PC-3 (cell line): ENCODE measurements around the gene ATG2A. TPM values are rescaled to one million over a fixed set of nuclear protein-coding genes. Genes with fewer than 3 reads are reported as not detected.

Experiments
- ATAC-seq: fragments of 200-7000 bp; cut with Tn5 transposase; 2 replicates; pipeline ENCODE4 v1.9.1; 2020; ENCODE audit warnings: mild to moderate bottlenecking, moderate library complexity
- BruUV-seq: library from RNA; stranded (reverse); fragments of 400-500 nt; replicated peaks from 2 replicates; lab custom pipeline; 2021; lab: Mats Ljungman, UMichigan
- CTCF ChIA-PET: fragments of 300-600 bp; sonication (Branson Sonifier 250); formaldehyde crosslinking; loops from one replicate; lab custom pipeline; 2022; ENCODE audit warnings: antibody characterized with exemption; lab: Charles Lee
- POLR2A ChIA-PET: fragments of 300-600 bp; sonication (Branson Sonifier 250); formaldehyde crosslinking; loops from one replicate; lab custom pipeline; 2022; ENCODE audit warnings: antibody characterized with exemption; ENCODE audit not compliant: unreplicated experiment; lab: Charles Lee
- DNase-seq: peaks from one replicate; pipeline ENCODE4 v3.0.0-alpha.2; 2015
- H2AFZ ChIP-seq: fragments of 300-600 bp; sonication (generic); 2 replicates; pipeline ENCODE4 v1.6.0; 2016; ENCODE audit warnings: antibody characterized with exemption, low read length
- H3F3A ChIP-seq: fragments of 300-600 bp; sonication (generic); one replicate; pipeline ENCODE4 v1.6.0; 2017; ENCODE audit warnings: antibody characterized with exemption, low read length, control low read depth, mild to moderate bottlenecking; ENCODE audit not compliant: unreplicated experiment
- H3K27ac ChIP-seq: fragments of 300-600 bp; sonication (generic); 2 replicates; pipeline ENCODE4 v1.5.1; 2016; ENCODE audit warnings: mild to moderate bottlenecking, low read length
- H3K27me3 ChIP-seq: fragments of 300-600 bp; sonication (generic); 2 replicates; pipeline ENCODE4 v1.6.1; 2016; ENCODE audit warnings: low read length, mixed read lengths
- H3K36me3 ChIP-seq: fragments of 300-600 bp; sonication (generic); 2 replicates; pipeline ENCODE4 v1.6.1; 2016; ENCODE audit warnings: low read depth, mixed run types, low read length, mixed read lengths
- H3K4me1 ChIP-seq: fragments of 300-600 bp; sonication (generic); 2 replicates; pipeline ENCODE4 v1.5.1; 2016; ENCODE audit warnings: low read length; ENCODE audit not compliant: insufficient read depth
- H3K4me2 ChIP-seq: fragments of 300-600 bp; sonication (generic); 2 replicates; pipeline ENCODE4 v1.6.0; 2016; ENCODE audit warnings: low read length
- H3K4me3 ChIP-seq: fragments of 300-600 bp; sonication (generic); 2 replicates; pipeline ENCODE4 v1.5.1; 2016; ENCODE audit warnings: mild to moderate bottlenecking, low read length, mixed read lengths
- H3K79me2 ChIP-seq: fragments of 300-600 bp; sonication (generic); 2 replicates; pipeline ENCODE4 v1.6.1; 2017; ENCODE audit warnings: low read length, mixed read lengths
- H3K9ac ChIP-seq: fragments of 300-600 bp; sonication (generic); 2 replicates; pipeline ENCODE4 v1.6.0; 2016; ENCODE audit warnings: mild to moderate bottlenecking, low read length
- H3K9me2 ChIP-seq: fragments of 300-600 bp; sonication (generic); replicated peaks from 2 replicates; pipeline ENCODE4 v1.6.1; 2016; ENCODE audit warnings: mixed run types, low read length, mixed read lengths
- H3K9me3 ChIP-seq: fragments of 300-600 bp; sonication (generic); 2 replicates; pipeline ENCODE4 v1.6.1; 2016; ENCODE audit warnings: low read length, mixed read lengths
- H4K20me1 ChIP-seq: fragments of 300-600 bp; sonication (generic); 2 replicates; pipeline ENCODE4 v1.6.1; 2016; ENCODE audit warnings: low read length, mixed read lengths
- CTCF ChIP-seq: fragments of 300-600 bp; sonication (generic); conservative IDR thresholded peaks from 2 replicates; pipeline ENCODE4 v1.5.1; 2017; ENCODE audit warnings: antibody characterized with exemption, low read depth, mild to moderate bottlenecking, low read length
- EZH2 ChIP-seq: fragments of 300-600 bp; sonication (generic); IDR thresholded peaks from one replicate; pipeline ENCODE4 v1.6.1; 2017; ENCODE audit warnings: antibody characterized with exemption, mild to moderate bottlenecking, low read length; ENCODE audit not compliant: unreplicated experiment
- EZH2phosphoT487 ChIP-seq: fragments of 300-600 bp; sonication (generic); IDR thresholded peaks from 2 replicates; pipeline ENCODE4 v1.6.1; 2018; ENCODE audit warnings: mild to moderate bottlenecking, antibody characterized with exemption, low read length, borderline replicate concordance
- intact Hi-C: fragments of 100-400 bp; cut with micrococcal nuclease; formaldehyde crosslinking; loops from 2 replicates; pipeline ENCODE4 v1.9.0; 2023
- total RNA-seq: library from RNA; depleted of rRNA; stranded (reverse); fragments of >200 nt; gene quantifications from 2 replicates; pipeline ENCODE4 v1.2.3, GENCODE V29; 2014

Gene ATG2A
- total RNA-seq, 1 experiment from 2014 or later = 45.6 TPM

GRCh38 chr11:64960719-64961118 is 43.7 kb upstream of the ATG2A start:
- no peak for TF ChIP-seq EZH2
- TF ChIP-seq CTCF = no peak
- TF ChIP-seq EZH2phosphoT487 = no peak
- no peak for ATAC-seq

GRCh38 chr11:64959498-64959897 is 42.5 kb upstream of the ATG2A start:
- H3K36me3 ChIP-seq = no peaks in the 10 kb centered on the region
- TF ChIP-seq EZH2phosphoT487 (no peak), CTCF (no peak), EZH2 (no peak)
- BruUV-seq = no TSS peak
- H4K20me1 ChIP-seq = no peaks in the 10 kb centered on the region
- H3K9ac ChIP-seq = no peak overlapping the region
- H3K4me2 ChIP-seq = no peak overlapping the region
- no peaks in the 10 kb centered on the region for H3K79me2 ChIP-seq
- H3K27me3 ChIP-seq = peaks cover 5% of the 10 kb centered on the region
- DNase-seq = peak; percentile 34
- peak; percentile 40 for ATAC-seq
- POLR2A ChIA-PET = no interaction called here
- no peak overlapping the region for H3K27ac ChIP-seq
- no peaks in the 10 kb centered on the region for H3K9me2 ChIP-seq
- H3K9me3 ChIP-seq = no peaks in the 10 kb centered on the region
- H3K4me1 ChIP-seq = peaks cover 7% of the 10 kb centered on the region; the same call in 1 of the 2 replicates
- intact Hi-C loops = no loop called here
- no peak overlapping the region for H3K4me3 ChIP-seq
- CTCF ChIA-PET = no interaction called here
- H3F3A ChIP-seq = no peaks in the 10 kb centered on the region
- H2AFZ ChIP-seq = no peak overlapping the region

More at GRCh38 chr11:64960719-64961118, 43.7 kb upstream of the ATG2A start:
- Histone ChIP-seq H3K79me2 (no peaks in the 10 kb centered on the region), H3K9ac (no peak overlapping the region), H3K9me2 (no peaks in the 10 kb centered on the region), H3K4me2 (no peak overlapping the region), H3K4me1 (peaks cover 7% of the 10 kb centered on the region; the same call in 1 of the 2 replicates), H2AFZ (no peak overlapping the region), H3F3A (no peaks in the 10 kb centered on the region), H3K27ac (no peak overlapping the region), H3K27me3 (no peaks in the 10 kb centered on the region), H3K36me3 (no peaks in the 10 kb centered on the region), H4K20me1 (no peaks in the 10 kb centered on the region), H3K4me3 (no peak overlapping the region), H3K9me3 (no peaks in the 10 kb centered on the region)
- POLR2A ChIA-PET = no interaction called here
- intact Hi-C loops = no loop called here
- CTCF ChIA-PET = no interaction called here
- BruUV-seq = no TSS peak
- no peak for DNase-seq

GRCh38 chr11:64954201-64954600 is 37.2 kb upstream of the ATG2A start:
- H3K4me2 ChIP-seq = no peak overlapping the region
- ChIA-PET POLR2A (interaction anchor here (0.7 kb wide), 1 partner anchor 1812 kb away, joined by 4 read pairs; no protein-coding TSS in a partner anchor), CTCF (no interaction called here)
- no peaks in the 10 kb centered on the region for H3K9me3 ChIP-seq
- no peaks in the 10 kb centered on the region for H3K36me3 ChIP-seq
- no peak overlapping the region for H3K27ac ChIP-seq
- H3K27me3 ChIP-seq = peaks cover 14% of the 10 kb centered on the region
- intact Hi-C loops = no loop called here
- 0 out of 2 replicates have a peak, but pooled peaks cover under 1% of the 10 kb centered on the region for H3K4me1 ChIP-seq
- DNase-seq (no peak), ATAC-seq (no peak)
- no TSS peak for BruUV-seq
- no peaks in the 10 kb centered on the region for H4K20me1 ChIP-seq
- H3K79me2 ChIP-seq = no peaks in the 10 kb centered on the region
- no peak overlapping the region for H2AFZ ChIP-seq
- no peak overlapping the region for H3K4me3 ChIP-seq
- H3F3A ChIP-seq = no peaks in the 10 kb centered on the region
- H3K9me2 ChIP-seq = no peaks in the 10 kb centered on the region
- no peak overlapping the region for H3K9ac ChIP-seq
- no peak for TF ChIP-seq CTCF
- TF ChIP-seq EZH2 = no peak
- no peak for TF ChIP-seq EZH2phosphoT487
